DOHH2 (cell line): ENCODE data around the gene LAPTM5.

Experiments used
- EZH2phosphoT487 ChIP-seq: fragments of 200-600 bp; sonication (generic); IDR thresholded peaks from 2 replicates; pipeline ENCODE4 v1.6.1; 2017; ENCODE audit warnings: borderline replicate concordance, mild to moderate bottlenecking, antibody characterized with exemption, low read length, moderate library complexity, mixed read lengths
- TF ChIP-seq, protein P1 (sequence below): fragments of 200-600 bp; sonication (generic); IDR thresholded peaks from one replicate; pipeline ENCODE4 v1.5.1; 2014; ENCODE audit warnings: antibody characterized with exemption, mild to moderate bottlenecking, low read depth, low read length; ENCODE audit not compliant: poor library complexity, severe bottlenecking

DNA sequence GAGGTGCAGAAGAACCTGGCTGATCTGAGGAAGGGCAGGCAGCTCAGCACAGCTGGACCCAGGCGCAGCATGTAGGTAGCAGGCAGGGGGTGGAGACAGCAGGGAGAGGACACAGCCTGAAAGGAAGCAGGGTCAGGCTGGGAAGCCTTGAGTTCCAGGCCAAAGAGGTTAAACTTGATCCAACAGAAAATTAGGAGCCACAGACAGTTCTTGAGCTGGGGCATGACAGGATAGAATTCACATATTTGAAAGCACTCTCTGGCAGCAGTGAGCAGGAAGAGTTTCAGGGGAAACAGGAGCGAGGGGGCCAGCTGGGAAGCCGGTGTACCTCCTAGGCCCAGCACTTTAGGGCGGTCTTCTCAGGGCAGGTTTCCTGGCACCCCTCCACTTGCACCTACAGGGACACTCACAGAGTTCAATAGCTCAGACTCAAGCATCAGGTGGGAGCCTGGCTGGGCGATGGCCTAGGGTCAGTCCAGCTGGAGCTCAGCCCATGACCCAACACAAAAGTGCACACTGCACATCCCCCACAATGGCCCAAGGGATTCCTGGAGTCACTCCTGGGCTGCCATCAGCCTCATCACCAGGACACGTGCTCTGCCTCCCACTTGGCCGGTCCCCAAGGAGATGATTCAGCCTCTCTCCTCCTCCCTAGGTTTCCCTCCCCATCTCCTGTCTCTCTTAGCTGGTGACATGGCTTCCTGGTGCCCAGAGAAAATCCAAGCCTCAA lies 56.9 kb downstream of the LAPTM5 start:
- TF ChIP-seq EZH2phosphoT487: no peak
- TF ChIP-seq, protein P1, sequence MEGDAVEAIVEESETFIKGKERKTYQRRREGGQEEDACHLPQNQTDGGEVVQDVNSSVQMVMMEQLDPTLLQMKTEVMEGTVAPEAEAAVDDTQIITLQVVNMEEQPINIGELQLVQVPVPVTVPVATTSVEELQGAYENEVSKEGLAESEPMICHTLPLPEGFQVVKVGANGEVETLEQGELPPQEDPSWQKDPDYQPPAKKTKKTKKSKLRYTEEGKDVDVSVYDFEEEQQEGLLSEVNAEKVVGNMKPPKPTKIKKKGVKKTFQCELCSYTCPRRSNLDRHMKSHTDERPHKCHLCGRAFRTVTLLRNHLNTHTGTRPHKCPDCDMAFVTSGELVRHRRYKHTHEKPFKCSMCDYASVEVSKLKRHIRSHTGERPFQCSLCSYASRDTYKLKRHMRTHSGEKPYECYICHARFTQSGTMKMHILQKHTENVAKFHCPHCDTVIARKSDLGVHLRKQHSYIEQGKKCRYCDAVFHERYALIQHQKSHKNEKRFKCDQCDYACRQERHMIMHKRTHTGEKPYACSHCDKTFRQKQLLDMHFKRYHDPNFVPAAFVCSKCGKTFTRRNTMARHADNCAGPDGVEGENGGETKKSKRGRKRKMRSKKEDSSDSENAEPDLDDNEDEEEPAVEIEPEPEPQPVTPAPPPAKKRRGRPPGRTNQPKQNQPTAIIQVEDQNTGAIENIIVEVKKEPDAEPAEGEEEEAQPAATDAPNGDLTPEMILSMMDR: no peak
